Esophagus squamous epithelium (tissue), 5 donors: Measurements from ENCODE around the gene ANGEL2. TPM values are rescaled to one million over a fixed set of nuclear protein-coding genes. Genes with fewer than 3 reads are reported as not detected.

Experiments used
- DNase-seq: peaks from one replicate; lab custom pipeline; 2025; lab: John Stamatoyannopoulos, UW
- H3K27ac ChIP-seq, 4 donors: fragments of 200-600 bp; sonication (generic); one replicate each; pipeline ENCODE4 v1.5.1; 2016 to 2019; ENCODE audit warnings: mild to moderate bottlenecking in 1 of 4
- H3K27me3 ChIP-seq, 4 donors: fragments of 200-600 bp; sonication (generic); 1 replicate in 3 of 4; 2 replicates in 1 of 4; pipeline versions ENCODE4 v1.5.1 to v1.6.0; 2017 to 2021; ENCODE audit warnings: antibody characterized with exemption in 1 of 4
- H3K36me3 ChIP-seq, 3 donors: fragments of 200-600 bp; sonication (generic); one replicate each; pipeline ENCODE4 v1.5.1; 2016 to 2019
- H3K4me1 ChIP-seq, 3 donors: fragments of 200-600 bp; sonication (generic); one replicate each; pipeline ENCODE4 v1.5.1; 2017 to 2019
- H3K4me3 ChIP-seq, 4 donors: fragments of 200-600 bp; sonication (generic); 1 replicate in 3 of 4; 2 replicates in 1 of 4; pipeline ENCODE4 v1.5.1; 2016 to 2019; ENCODE audit warnings: mild to moderate bottlenecking in 2 of 4, moderate library complexity in 1 of 4
- H3K9me3 ChIP-seq, 3 donors: fragments of 200-600 bp; sonication (generic); one replicate each; pipeline ENCODE4 v1.5.1; 2016 to 2019
- POLR2A ChIP-seq, 4 donors: fragments of 450-650 bp; IDR thresholded peaks; one replicate each; pipeline ENCODE4 v1.6.1; 2017; ENCODE audit warnings: antibody characterized with exemption in 4 of 4, mild to moderate bottlenecking in 4 of 4, moderate library complexity in 3 of 4
- WGBS, 2 donors: methylation state at CpG; one replicate each; pipeline ENCODE4 v1.1.5; 2018; 5-methylcytosine and 5-hydroxymethylcytosine counted together
- intact Hi-C: fragments of 100-400 bp; cut with DNase I; formaldehyde crosslinking; loops from one replicate; pipeline ENCODE4 v1.15.0; 2022
- total RNA-seq, 4 donors: library from RNA; depleted of rRNA; stranded (reverse); fragments of >200 nt; gene quantifications; one replicate each; pipeline ENCODE4 v1.1.0, GENCODE V29; 2016
- TF ChIP-seq, protein P1 (sequence below), 6 experiments: fragments of 450-650 bp in 4 of 6; fragments of 200-600 bp in 2 of 6; sonication (generic) in 2 of 6; IDR thresholded peaks; one replicate each; pipeline ENCODE4 v1.5.1; 2016 to 2019; ENCODE audit warnings: antibody characterized with exemption in 6 of 6, mild to moderate bottlenecking in 4 of 6, moderate library complexity in 4 of 6
- donor health status: DM: yes; HTN: yes; CAD: no.

The ANGEL2 gene
- total RNA-seq, 4 donors from 2014 or later = 15.8 to 48.3 (median 31.3) TPM

DNA sequence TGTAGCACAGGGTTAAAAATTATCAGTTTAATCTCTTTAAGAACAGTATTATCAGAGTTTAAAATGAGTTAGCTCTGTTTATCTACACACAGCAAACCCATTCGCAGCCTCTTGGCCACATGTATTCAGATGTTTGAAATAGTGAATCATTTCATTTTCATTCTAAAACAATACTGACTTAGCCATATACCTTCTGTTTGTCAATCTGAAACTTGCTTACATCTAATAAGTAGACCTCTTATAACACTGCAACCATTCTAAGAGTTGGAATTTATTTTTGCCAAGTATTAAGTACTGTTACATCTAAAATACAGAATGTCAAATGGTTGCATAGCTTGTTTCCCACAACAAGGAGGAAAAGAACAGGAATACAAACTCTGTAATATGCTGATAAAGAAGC lies 25.4 kb downstream of the ANGEL2 start:
- Histone ChIP-seq H3K4me1 (peaks cover 0 to 9% (median 0%) of the 10 kb centered on the region in 3 donors), H3K36me3 (peaks cover 0 to 63% (median 3%) of the 10 kb centered on the region in 3 donors), H3K27me3 (no peaks in the 10 kb centered on the region), H3K27ac (no peak overlapping the region), H3K9me3 (no peaks in the 10 kb centered on the region), H3K4me3 (no peak overlapping the region)
- TF ChIP-seq, protein P1, sequence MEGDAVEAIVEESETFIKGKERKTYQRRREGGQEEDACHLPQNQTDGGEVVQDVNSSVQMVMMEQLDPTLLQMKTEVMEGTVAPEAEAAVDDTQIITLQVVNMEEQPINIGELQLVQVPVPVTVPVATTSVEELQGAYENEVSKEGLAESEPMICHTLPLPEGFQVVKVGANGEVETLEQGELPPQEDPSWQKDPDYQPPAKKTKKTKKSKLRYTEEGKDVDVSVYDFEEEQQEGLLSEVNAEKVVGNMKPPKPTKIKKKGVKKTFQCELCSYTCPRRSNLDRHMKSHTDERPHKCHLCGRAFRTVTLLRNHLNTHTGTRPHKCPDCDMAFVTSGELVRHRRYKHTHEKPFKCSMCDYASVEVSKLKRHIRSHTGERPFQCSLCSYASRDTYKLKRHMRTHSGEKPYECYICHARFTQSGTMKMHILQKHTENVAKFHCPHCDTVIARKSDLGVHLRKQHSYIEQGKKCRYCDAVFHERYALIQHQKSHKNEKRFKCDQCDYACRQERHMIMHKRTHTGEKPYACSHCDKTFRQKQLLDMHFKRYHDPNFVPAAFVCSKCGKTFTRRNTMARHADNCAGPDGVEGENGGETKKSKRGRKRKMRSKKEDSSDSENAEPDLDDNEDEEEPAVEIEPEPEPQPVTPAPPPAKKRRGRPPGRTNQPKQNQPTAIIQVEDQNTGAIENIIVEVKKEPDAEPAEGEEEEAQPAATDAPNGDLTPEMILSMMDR (IDR thresholded peaks at IDR 0.05) = no peak
- TF ChIP-seq POLR2A (IDR thresholded peaks at IDR 0.05) = no peak
- DNase-seq = no peak
- 52 to 54% methylated on average over 1 of the region's 1 CpG for WGBS, 2 donors
- intact Hi-C loops = no loop called here

DNA sequence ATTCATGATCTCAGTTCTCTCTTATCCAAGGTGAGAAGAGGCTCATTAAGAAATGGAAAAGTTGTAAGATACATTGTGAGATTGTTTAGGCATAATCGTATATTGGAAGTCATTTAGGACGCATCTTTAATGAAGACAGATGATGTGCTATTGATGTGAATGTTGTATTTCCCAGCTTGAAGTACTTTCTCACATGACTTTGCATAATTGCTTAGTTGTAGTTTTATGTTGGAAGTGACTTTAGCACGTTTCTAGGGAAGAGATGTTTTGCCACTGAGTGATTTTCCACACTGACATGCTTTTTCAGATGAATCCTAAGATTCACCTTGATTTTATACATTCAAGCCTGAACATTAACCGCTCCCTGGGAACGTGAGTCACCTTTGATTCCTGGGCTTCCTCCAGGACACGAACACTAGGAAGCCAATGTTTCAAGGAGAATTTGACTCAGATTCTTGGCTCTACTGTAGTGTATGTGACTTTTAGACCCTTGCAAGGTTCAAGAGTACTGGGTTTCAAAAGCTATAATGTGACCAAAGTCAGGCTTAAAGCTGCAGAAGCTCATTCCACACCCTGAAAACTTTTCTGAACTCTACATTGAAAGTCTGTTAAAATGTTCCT lies 27.9 kb downstream of the ANGEL2 start:
- no peak for TF ChIP-seq POLR2A (IDR thresholded peaks at IDR 0.05)
- TF ChIP-seq, protein P1 (IDR thresholded peaks at IDR 0.05) = no peak
- peaks cover 0 to 39% (median 0%) of the 10 kb centered on the region in 3 donors for H3K36me3 ChIP-seq
- H3K4me1 ChIP-seq = peaks cover 0 to 9% (median 0%) of the 10 kb centered on the region in 3 donors
- 18 to 40% methylated on average over 6 of the region's 6 CpGs for WGBS, 2 donors
- H3K27me3 ChIP-seq = no peaks in the 10 kb centered on the region
- intact Hi-C loops = no loop called here
- H3K4me3 ChIP-seq = no peak overlapping the region
- H3K9me3 ChIP-seq = no peaks in the 10 kb centered on the region
- H3K27ac ChIP-seq = peak overlapping the region in 1 of 4 donors; percentile 11
- no peak for DNase-seq

DNA sequence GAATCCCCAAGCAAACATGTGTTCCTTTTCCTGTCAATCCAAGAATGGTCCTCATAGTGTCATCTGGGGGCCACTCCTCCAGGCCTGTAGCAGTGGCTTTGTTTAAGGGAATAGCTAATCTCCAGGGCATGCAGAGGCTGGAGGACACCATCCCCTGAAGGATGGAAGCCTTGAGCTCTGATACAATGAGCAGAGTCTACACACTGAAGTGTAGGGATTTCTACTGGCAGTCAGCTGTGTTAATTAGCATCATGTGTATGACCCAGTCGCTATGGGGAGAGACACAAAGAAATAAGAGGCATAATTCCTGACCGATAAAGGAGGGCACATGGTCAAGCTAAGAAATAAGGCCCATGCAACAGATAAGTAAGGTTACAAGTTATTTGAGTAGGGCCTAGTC lies 29.1 kb downstream of the ANGEL2 start:
- no peaks in the 10 kb centered on the region for H3K27me3 ChIP-seq
- peaks cover 0 to 21% (median 6%) of the 10 kb centered on the region in 3 donors for H3K4me1 ChIP-seq
- H3K27ac ChIP-seq = no peak overlapping the region
- no peak overlapping the region for H3K4me3 ChIP-seq
- no peaks in the 10 kb centered on the region for H3K9me3 ChIP-seq
- H3K36me3 ChIP-seq = peaks cover 0 to 26% (median 0%) of the 10 kb centered on the region in 3 donors
- TF ChIP-seq, protein P1 (IDR thresholded peaks at IDR 0.05) = no peak
- TF ChIP-seq POLR2A (IDR thresholded peaks at IDR 0.05) = no peak
- no peak for DNase-seq
- intact Hi-C loops = no loop called here
- 79 to 86% methylated on average over 2 of the region's 2 CpGs for WGBS, 2 donors

DNA sequence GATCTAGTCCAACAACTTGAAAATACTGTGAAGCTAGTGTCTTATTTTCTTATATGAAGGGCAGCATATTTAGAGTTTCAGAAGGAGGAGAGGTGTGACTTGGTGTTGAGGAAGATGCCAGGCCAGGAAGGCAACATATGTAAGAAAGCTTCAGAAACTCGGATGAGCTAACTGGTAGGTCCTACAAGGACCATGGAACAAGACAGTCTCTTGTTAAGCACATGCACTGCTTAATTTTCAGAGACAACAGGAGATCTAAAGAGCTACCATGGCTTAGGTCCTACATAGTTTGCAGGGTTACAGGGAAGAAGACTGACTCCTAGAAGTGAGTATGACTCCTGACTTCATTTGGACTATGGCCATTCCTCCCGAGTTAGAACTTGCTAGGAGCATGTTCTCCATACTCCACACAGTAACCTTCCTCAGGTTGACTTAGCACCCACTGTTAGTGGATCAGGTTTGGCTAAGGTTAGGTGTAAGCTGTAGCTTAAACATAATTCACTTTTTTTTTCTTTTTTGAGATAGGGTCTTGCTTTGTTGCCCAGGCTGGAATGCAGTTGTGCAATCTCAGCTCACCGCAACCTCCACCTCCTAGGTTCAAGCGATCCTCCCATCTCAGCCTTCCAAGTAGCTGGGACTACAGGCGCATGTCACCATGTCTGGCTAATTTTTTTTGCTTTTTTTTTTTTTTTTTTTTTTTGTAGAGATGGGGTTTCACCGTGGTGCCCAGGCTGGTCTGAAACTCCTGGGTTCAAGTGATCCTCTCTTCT lies 31.0 kb downstream of the ANGEL2 start:
- WGBS, 2 donors = 76 to 87% methylated on average over 6 of the region's 6 CpGs
- H3K36me3 ChIP-seq = peaks cover 0 to 11% (median 0%) of the 10 kb centered on the region in 3 donors
- H3K9me3 ChIP-seq = no peaks in the 10 kb centered on the region
- peaks cover 3 to 39% (median 21%) of the 10 kb centered on the region in 3 donors for H3K4me1 ChIP-seq
- no peak for DNase-seq
- H3K4me3 ChIP-seq = no peak overlapping the region
- intact Hi-C loops = no loop called here
- H3K27me3 ChIP-seq = no peaks in the 10 kb centered on the region
- TF ChIP-seq, protein P1 (IDR thresholded peaks at IDR 0.05) = no peak
- no peak for TF ChIP-seq POLR2A (IDR thresholded peaks at IDR 0.05)
- no peak overlapping the region for H3K27ac ChIP-seq

DNA sequence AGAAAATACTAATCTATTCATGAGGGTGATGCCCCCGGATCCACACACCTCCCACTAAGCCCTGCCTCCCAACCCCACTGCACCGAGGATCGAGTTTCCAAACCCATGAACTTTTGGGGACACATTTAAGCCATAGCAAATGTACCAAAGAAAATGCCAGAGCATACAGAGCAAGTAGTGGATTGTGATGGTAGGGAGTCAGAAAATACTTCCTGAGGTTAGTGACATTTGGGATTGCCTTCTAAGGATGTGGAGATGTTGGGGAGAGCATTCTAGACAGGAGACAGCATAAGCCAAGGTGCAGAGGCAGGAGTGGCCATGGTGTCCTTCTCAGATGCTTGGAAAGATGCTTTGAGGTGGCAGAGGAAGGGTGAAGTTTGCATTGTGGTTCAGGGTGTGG lies 32.2 kb downstream of the ANGEL2 start:
- H3K9me3 ChIP-seq = no peaks in the 10 kb centered on the region
- WGBS, 2 donors = 86 to 89% methylated on average over 3 of the region's 3 CpGs
- H3K27ac ChIP-seq = no peak overlapping the region
- TF ChIP-seq, protein P1 (IDR thresholded peaks at IDR 0.05) = no peak
- TF ChIP-seq POLR2A (IDR thresholded peaks at IDR 0.05) = no peak
- H3K4me1 ChIP-seq = peaks cover 3 to 40% (median 21%) of the 10 kb centered on the region in 3 donors
- no peak for DNase-seq
- intact Hi-C loops = no loop called here
- H3K27me3 ChIP-seq = no peaks in the 10 kb centered on the region
- no peaks in the 10 kb centered on the region for H3K36me3 ChIP-seq
- no peak overlapping the region for H3K4me3 ChIP-seq
